ENCODE data around the gene PUS3.

Gene PUS3

GRCh38 chr11:125902927-125903710, at the start of gene PUS3:
TSS of gene PUS3 (minus strand) at chr11:125903206. CDS start at chr11:125896284, 6,922 bp downstream.
- DNase-seq: peak; percentile 60

GRCh38 chr11:125952559-125952958, 49.6 kb upstream of the PUS3 start:
- DNase-seq: no peak

- DNase-seq: no peak
Measured at GRCh38 chr11:125951731-125952130, 48.7 kb upstream of the PUS3 start.

- DNase-seq: no peak
Measured at GRCh38 chr11:125950696-125951651, 48.0 kb upstream of the PUS3 start.

- no peak for DNase-seq
Measured at GRCh38 chr11:125950178-125950490, 47.1 kb upstream of the PUS3 start.

- no peak for DNase-seq
Measured at GRCh38 chr11:125949271-125950177, 46.5 kb upstream of the PUS3 start.

- no peak for DNase-seq
Measured at GRCh38 chr11:125948278-125949051, 45.5 kb upstream of the PUS3 start.

GRCh38 chr11:125947419-125948277, 44.6 kb upstream of the PUS3 start:
- no peak for DNase-seq

GRCh38 chr11:125946712-125947418, 43.9 kb upstream of the PUS3 start:
- DNase-seq: no peak

GRCh38 chr11:125945797-125946520, 43.0 kb upstream of the PUS3 start, which contains the start of gene VSIG10L2:
TSS of gene VSIG10L2 (plus strand) at chr11:125946044. CDS start at chr11:125946056, 12 bp downstream.
- DNase-seq: no peak

GRCh38 chr11:125945011-125945796, 42.2 kb upstream of the PUS3 start:
- no peak for DNase-seq

GRCh38 chr11:125944350-125945010, 41.5 kb upstream of the PUS3 start:
- no peak for DNase-seq

GRCh38 chr11:125943661-125944349, 40.8 kb upstream of the PUS3 start:
- no peak for DNase-seq

- no peak for DNase-seq
Measured at GRCh38 chr11:125942771-125943428, 39.9 kb upstream of the PUS3 start.

- DNase-seq: peak; percentile 59
Measured at GRCh38 chr11:125941619-125942611, 38.9 kb upstream of the PUS3 start.

- no peak for DNase-seq
Measured at GRCh38 chr11:125941267-125941618, 38.2 kb upstream of the PUS3 start.

All from NCI-H2171 (cell line).